GM19043 (cell line): ENCODE measurements around the gene SLMAP.

Source experiments
- ATAC-seq: cut with Tn5 transposase; IDR thresholded peaks from one replicate; pipeline ENCODE4 v1.9.1; 2021; ENCODE audit warnings: low read depth; ENCODE audit not compliant: unreplicated experiment

SLMAP gene

GRCh38 chr3:57821765-57822164 lies 65.7 kb downstream of the SLMAP start:
- ATAC-seq = no peak

GRCh38 chr3:57822686-57823085 lies 66.6 kb downstream of the SLMAP start:
- ATAC-seq = no peak

GRCh38 chr3:57825116-57825515 lies 69.0 kb downstream of the SLMAP start:
- ATAC-seq = no peak

GRCh38 chr3:57826245-57826951 lies 70.3 kb downstream of the SLMAP start:
- ATAC-seq = no peak

GRCh38 chr3:57826952-57827723 lies 71.0 kb downstream of the SLMAP start:
- ATAC-seq = no peak

- ATAC-seq = no peak
Measured at GRCh38 chr3:57827757-57828156, 71.6 kb downstream of the SLMAP start.

GRCh38 chr3:57832486-57832885 lies 76.4 kb downstream of the SLMAP start:
- ATAC-seq = no peak

- no peak for ATAC-seq
Measured at GRCh38 chr3:57832900-57833313, 76.8 kb downstream of the SLMAP start.

- no peak for ATAC-seq
Measured at GRCh38 chr3:57833763-57834162, 77.7 kb downstream of the SLMAP start.

- no peak for ATAC-seq
Measured at GRCh38 chr3:57837686-57838085, 81.6 kb downstream of the SLMAP start.

- ATAC-seq = no peak
Measured at GRCh38 chr3:57838627-57839026, 82.5 kb downstream of the SLMAP start.

- ATAC-seq = no peak
Measured at GRCh38 chr3:57840473-57840872, 84.4 kb downstream of the SLMAP start.

GRCh38 chr3:57841818-57842217 lies 85.7 kb downstream of the SLMAP start:
- ATAC-seq = no peak

- ATAC-seq = no peak
Measured at GRCh38 chr3:57848177-57848738, 92.1 kb downstream of the SLMAP start.

- no peak for ATAC-seq
Measured at GRCh38 chr3:57851304-57851703, 95.2 kb downstream of the SLMAP start.

GRCh38 chr3:57852896-57853295 lies 96.8 kb downstream of the SLMAP start:
- no peak for ATAC-seq

- ATAC-seq = no peak
Measured at GRCh38 chr3:57855281-57855680, 99.2 kb downstream of the SLMAP start.

- ATAC-seq = no peak
Measured at GRCh38 chr3:57855943-57856342, 99.8 kb downstream of the SLMAP start.

- no peak for ATAC-seq
Measured at GRCh38 chr3:57856675-57857074, 100.6 kb downstream of the SLMAP start.

GRCh38 chr3:57862894-57863293 lies 106.8 kb downstream of the SLMAP start:
- no peak for ATAC-seq

GRCh38 chr3:57863380-57863779 lies 107.3 kb downstream of the SLMAP start:
- no peak for ATAC-seq

GRCh38 chr3:57864853-57865252 lies 108.7 kb downstream of the SLMAP start:
- ATAC-seq = no peak
